Endothelial cell of umbilical vein (primary cell): ENCODE data around the gene CORO7. TPM values are rescaled to one million over a fixed set of nuclear protein-coding genes. Genes with fewer than 3 reads are reported as not detected.

Experiments
- BruUV-seq: library from RNA; stranded (reverse); fragments of 400-500 nt; replicated peaks from 2 replicates; lab custom pipeline; 2021; lab: Mats Ljungman, UMichigan
- CTCF ChIA-PET: fragments of 300-600, 350-600 bp; sonication (Branson Sonifier 250); formaldehyde crosslinking; loops from one replicate; lab custom pipeline; 2021; ENCODE audit warnings: antibody characterized with exemption, inconsistent platforms; lab: Charles Lee
- POLR2A ChIA-PET: fragments of 300-600, 350-600 bp; sonication (Branson Sonifier 250); formaldehyde crosslinking; loops from one replicate; lab custom pipeline; 2021; ENCODE audit warnings: antibody characterized with exemption, inconsistent platforms; lab: Charles Lee
- DNase-seq: peaks from one replicate; pipeline ENCODE4 v3.0.0-alpha.2; 2011; ENCODE audit warnings: low read depth, low spot score
- FAIRE-seq: peaks from 2 replicates; lab custom pipeline; 2011; peaks lifted over from hg19 to GRCh38; lab: Jason Lieb, UNC
- H2AFZ ChIP-seq: 2 replicates; pipeline ENCODE4 v1.6.0; 2012; ENCODE audit warnings: low read depth, low read length, control low read depth, inconsistent platforms
- H3K27ac ChIP-seq: 2 replicates; pipeline ENCODE4 v1.5.1; 2011; ENCODE audit warnings: low read depth, mild to moderate bottlenecking, control low read depth, low read length, moderate library complexity; ENCODE audit not compliant: insufficient read depth
- H3K27me3 ChIP-seq, 2 experiments: 2 replicates each; pipeline versions ENCODE4 v1.6.0 to v1.6.1; 2011; ENCODE audit warnings: low read length in 2 of 2, mixed read lengths in 1 of 2; ENCODE audit not compliant: control insufficient read depth in 2 of 2, insufficient read depth in 2 of 2
- H3K36me3 ChIP-seq, 2 experiments: 2 replicates in 1 of 2; 3 replicates in 1 of 2; pipeline ENCODE4 v1.5.1; 2011; ENCODE audit warnings: low read length in 2 of 2, mild to moderate bottlenecking in 1 of 2, moderate library complexity in 1 of 2; ENCODE audit not compliant: control insufficient read depth in 2 of 2, insufficient read depth in 2 of 2; ENCODE audit errors: extremely low read depth in 1 of 2
- H3K4me1 ChIP-seq: 3 replicates; pipeline ENCODE4 v1.5.1; 2011; ENCODE audit warnings: mild to moderate bottlenecking, low read length; ENCODE audit not compliant: control insufficient read depth, insufficient read depth; ENCODE audit errors: extremely low read depth
- H3K4me2 ChIP-seq: 2 replicates; pipeline ENCODE4 v1.6.1; 2011; ENCODE audit warnings: low read length, control low read depth, mixed read lengths; ENCODE audit not compliant: insufficient read depth
- H3K4me3 ChIP-seq, 3 experiments: fragments of 200-600 bp in 1 of 3; sonication (generic), shearing (Covaris generic) in 1 of 3; replicated peaks in 1 of 3; 2 replicates each; pipeline ENCODE4 v1.5.1; 2011 to 2016; ENCODE audit warnings: control low read depth in 3 of 3, low read length in 3 of 3, mild to moderate bottlenecking in 2 of 3, inconsistent platforms in 1 of 3, low read depth in 1 of 3, moderate library complexity in 1 of 3; ENCODE audit not compliant: insufficient read depth in 1 of 3
- H3K79me2 ChIP-seq: 2 replicates; pipeline ENCODE4 v1.6.0; 2012; ENCODE audit warnings: low read length, inconsistent platforms; ENCODE audit not compliant: control insufficient read depth, insufficient read depth
- H3K9ac ChIP-seq: replicated peaks from 2 replicates; pipeline ENCODE3; 2011; ENCODE audit warnings: low read length, control low read depth; ENCODE audit not compliant: insufficient read depth; ENCODE audit errors: extremely low read depth
- H3K9me1 ChIP-seq: replicated peaks from 3 replicates; pipeline ENCODE4 v1.6.0; 2011; ENCODE audit warnings: mild to moderate bottlenecking, low read length; ENCODE audit not compliant: control insufficient read depth, insufficient read depth; ENCODE audit errors: extremely low read depth
- H3K9me3 ChIP-seq: replicated peaks from 2 replicates; pipeline ENCODE4 v1.5.1; 2012; ENCODE audit warnings: low read length, inconsistent platforms; ENCODE audit not compliant: control insufficient read depth, insufficient read depth
- H4K20me1 ChIP-seq: replicated peaks from 2 replicates; pipeline ENCODE3; 2011; ENCODE audit warnings: mild to moderate bottlenecking, low read length; ENCODE audit not compliant: control insufficient read depth, insufficient read depth; ENCODE audit errors: extremely low read depth
- EZH2 ChIP-seq: IDR thresholded peaks from 2 replicates; pipeline ENCODE4 v1.6.1; 2012; ENCODE audit warnings: borderline replicate concordance, low read depth, mild to moderate bottlenecking, moderate library complexity, low read length, inconsistent platforms; ENCODE audit not compliant: severe bottlenecking
- FOS ChIP-seq: IDR thresholded peaks from 2 replicates; pipeline ENCODE4 v1.6.1; 2011; ENCODE audit warnings: mild to moderate bottlenecking, low read length, moderate library complexity, borderline replicate concordance; ENCODE audit not compliant: insufficient read depth
- JUN ChIP-seq: IDR thresholded peaks from 2 replicates; pipeline ENCODE4 v1.6.1; 2011; ENCODE audit warnings: borderline replicate concordance, low read depth; ENCODE audit not compliant: insufficient read length, insufficient read depth
- POLR2AphosphoS5 ChIP-seq: IDR thresholded peaks from 2 replicates; pipeline ENCODE4 v1.6.1; 2012; ENCODE audit warnings: low read depth, mild to moderate bottlenecking, control low read depth, low read length, moderate library complexity; ENCODE audit not compliant: insufficient read depth
- dilution Hi-C: fragments of 300-500 bp; cut with MboI; formaldehyde crosslinking; loops from one replicate; pipeline ENCODE4 v1.15.0; 2019; ENCODE audit warnings: low sequenced_read_pairs; ENCODE audit not compliant: extremely low pct_ligation_motif_present
- intact Hi-C: fragments of 100-400 bp; cut with micrococcal nuclease; formaldehyde crosslinking; loops from one replicate; pipeline ENCODE4 v1.10.0; 2022
- polyA plus RNA-seq, 4 experiments: library from polyadenylated mRNA; depleted of rRNA in 3 of 4; stranded (reverse) in 3 of 4; unstranded in 1 of 4; fragments of >200 nt; gene quantifications; 2 replicates each; pipeline versions ENCODE4 v1.2.1 to v1.2.3, GENCODE V29; 2011 to 2012; ENCODE audit warnings: missing spikeins in 1 of 4
- total RNA-seq: library from RNA; stranded (reverse); gene quantifications from 2 replicates; pipeline ENCODE4 v1.2.3, GENCODE V29; 2021

CORO7 gene
- total and polyA plus RNA-seq, 2 donors (not counting 3 experiments of a cell fraction or from before 2014, with no cell fraction given), result 42.5 to 72.3 TPM

DNA sequence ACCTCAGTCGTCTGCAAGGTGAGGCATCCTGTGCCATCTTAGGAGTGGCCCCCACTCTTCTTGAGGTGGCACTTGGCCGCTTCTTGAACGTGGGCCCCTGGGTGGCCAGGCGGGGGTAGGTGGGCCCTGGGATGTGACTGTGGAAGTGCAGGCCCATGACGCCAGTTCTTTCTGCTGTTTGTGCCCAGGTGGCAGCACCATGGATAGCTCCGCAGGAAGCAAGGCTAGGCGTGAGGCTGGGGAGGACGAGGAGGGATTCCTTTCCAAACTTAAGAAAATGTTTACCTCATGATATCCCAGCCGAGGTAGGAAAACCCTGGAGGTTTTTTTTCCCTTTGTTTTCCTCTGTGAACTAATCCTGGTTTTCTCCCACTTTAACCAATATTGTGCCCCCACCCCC is 38.2 kb upstream of the CORO7 start:
- CTCF ChIA-PET, result no interaction called here
- POLR2A ChIA-PET, result no interaction called here

DNA sequence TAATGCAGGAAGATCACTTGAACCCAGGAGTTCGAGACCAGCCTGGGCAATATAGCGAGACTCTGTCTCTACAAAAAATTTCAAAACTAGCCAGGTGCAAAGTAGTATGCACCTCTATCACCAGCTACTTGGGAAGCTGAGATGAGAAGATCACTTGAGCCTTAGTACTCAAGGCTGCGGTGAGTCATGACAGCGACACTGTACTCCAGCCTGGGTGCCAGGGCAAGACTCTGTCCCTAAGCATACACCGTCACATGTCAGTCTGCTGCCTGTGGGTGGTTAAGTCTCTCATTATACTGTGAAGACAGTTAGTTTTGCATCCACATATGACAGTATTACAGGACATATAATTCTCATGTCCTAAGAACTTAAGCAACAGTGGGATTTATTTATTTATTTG is 36.3 kb upstream of the CORO7 start:
- ChIA-PET CTCF (no interaction called here), POLR2A (no interaction called here)
- no peaks in the 10 kb centered on the region for H3K9me3 ChIP-seq
- DNase-seq, result no peak
- no peak overlapping the region for H2AFZ ChIP-seq
- no peak overlapping the region for H3K4me3 ChIP-seq
- no peak overlapping the region for H3K9ac ChIP-seq
- H3K79me2 ChIP-seq, result no peaks in the 10 kb centered on the region
- no TSS peak for BruUV-seq
- H3K27me3 ChIP-seq, result no peaks in the 10 kb centered on the region
- no peak for FAIRE-seq
- no peaks in the 10 kb centered on the region for H3K4me1 ChIP-seq
- no peaks in the 10 kb centered on the region for H3K9me1 ChIP-seq
- no peak overlapping the region for H3K27ac ChIP-seq
- no peaks in the 10 kb centered on the region for H4K20me1 ChIP-seq
- intact Hi-C loops (no loop called here), dilution Hi-C loops (no loop called here)
- TF ChIP-seq POLR2AphosphoS5 (no peak), FOS (no peak), EZH2 (no peak)
- H3K36me3 ChIP-seq, result peaks cover 12 to 55% of the 10 kb centered on the region in 2 experiments
- H3K4me2 ChIP-seq, result no peak overlapping the region

More for the DNA sequence above, 38.2 kb upstream of the CORO7 start:
- intact Hi-C loops, result no loop called here
- FAIRE-seq (no peak), DNase-seq (no peak)
- Histone ChIP-seq H3K9me3 (no peaks in the 10 kb centered on the region), H3K4me2 (no peak overlapping the region), H3K79me2 (no peaks in the 10 kb centered on the region), H3K27ac (no peak overlapping the region), H4K20me1 (no peaks in the 10 kb centered on the region), H3K36me3 (peaks cover 12 to 48% of the 10 kb centered on the region in 2 experiments), H3K9ac (no peak overlapping the region), H3K4me3 (no peak overlapping the region), H3K27me3 (no peaks in the 10 kb centered on the region), H3K9me1 (no peaks in the 10 kb centered on the region), H3K4me1 (no peaks in the 10 kb centered on the region), H2AFZ (no peak overlapping the region)
- no peak for TF ChIP-seq JUN
- TF ChIP-seq EZH2, result no peak
- BruUV-seq, result no TSS peak
- dilution Hi-C loops, result no loop called here
